DMS53 treated with DMSO at 0.1 percent for 48 hours (cell line): ENCODE data around the gene ALDH1L1.
"Not testable (repeated sequence)": the region's sequence is repeated elsewhere in the genome, so short reads cannot be mapped to it uniquely, and the experiment has no call there.

Experiments
- DNase-seq: peaks from one replicate; lab custom pipeline; 2025; ENCODE audit not compliant: unreplicated experiment; lab: John Stamatoyannopoulos, UW

The ALDH1L1 gene

GRCh38 chr3:126108676-126109050 is 71.7 kb downstream of the ALDH1L1 start:
- DNase-seq = no peak

GRCh38 chr3:126107957-126108675 is 72.3 kb downstream of the ALDH1L1 start:
- no peak for DNase-seq

- DNase-seq = no peak
Measured at GRCh38 chr3:126107203-126107939, 73.0 kb downstream of the ALDH1L1 start.

GRCh38 chr3:126106336-126107202 is 73.8 kb downstream of the ALDH1L1 start:
- DNase-seq = no peak

- DNase-seq = no peak
Measured at GRCh38 chr3:126105691-126106187, 74.6 kb downstream of the ALDH1L1 start.

GRCh38 chr3:126104742-126105605 is 75.4 kb downstream of the ALDH1L1 start:
- no peak for DNase-seq

- DNase-seq = no peak
Measured at GRCh38 chr3:126104028-126104635, 76.3 kb downstream of the ALDH1L1 start.

- no peak for DNase-seq
Measured at GRCh38 chr3:126103121-126104027, 77.0 kb downstream of the ALDH1L1 start.

- no peak for DNase-seq
Measured at GRCh38 chr3:126102530-126102951, 77.8 kb downstream of the ALDH1L1 start.

- no peak for DNase-seq
Measured at GRCh38 chr3:126102011-126102410, 78.4 kb downstream of the ALDH1L1 start.

- no peak for DNase-seq
Measured at GRCh38 chr3:126101521-126101982, 78.8 kb downstream of the ALDH1L1 start.

GRCh38 chr3:126100634-126101301 is 79.6 kb downstream of the ALDH1L1 start:
- no peak for DNase-seq

- DNase-seq = no peak
Measured at GRCh38 chr3:126100269-126100633, 80.1 kb downstream of the ALDH1L1 start.

GRCh38 chr3:126098391-126098858 is 82.0 kb downstream of the ALDH1L1 start:
- DNase-seq = no peak

GRCh38 chr3:126097801-126098200 is 82.6 kb downstream of the ALDH1L1 start:
- no peak for DNase-seq

- DNase-seq = not testable (repeated sequence)
Measured at GRCh38 chr3:126096274-126096673, 84.1 kb downstream of the ALDH1L1 start.

- not testable (repeated sequence) for DNase-seq
Measured at GRCh38 chr3:126092128-126092527, 88.3 kb downstream of the ALDH1L1 start.

- no peak for DNase-seq
Measured at GRCh38 chr3:126087552-126088175, 92.7 kb downstream of the ALDH1L1 start.
